Choroid plexus epithelial cell (primary cell): Measurements from ENCODE around the gene SLIT1.

Experiments used
- DNase-seq: peaks from one replicate; pipeline ENCODE4 v3.0.0-alpha.2; 2010; ENCODE audit warnings: low read depth
- H3K4me3 ChIP-seq: 2 replicates; pipeline ENCODE4 v1.5.1; 2011; ENCODE audit warnings: low read depth, mild to moderate bottlenecking, control low read depth, low read length, moderate library complexity
- TF ChIP-seq, protein P1 (sequence below): conservative IDR thresholded peaks from 2 replicates; pipeline ENCODE4 v1.5.1; 2011; ENCODE audit warnings: low read depth, mild to moderate bottlenecking, control low read depth, inconsistent platforms, low read length, moderate library complexity

The SLIT1 gene

GRCh38 chr10:97204826-97205679 is 19.3 kb upstream of the SLIT1 start:
- TF ChIP-seq, protein P1, sequence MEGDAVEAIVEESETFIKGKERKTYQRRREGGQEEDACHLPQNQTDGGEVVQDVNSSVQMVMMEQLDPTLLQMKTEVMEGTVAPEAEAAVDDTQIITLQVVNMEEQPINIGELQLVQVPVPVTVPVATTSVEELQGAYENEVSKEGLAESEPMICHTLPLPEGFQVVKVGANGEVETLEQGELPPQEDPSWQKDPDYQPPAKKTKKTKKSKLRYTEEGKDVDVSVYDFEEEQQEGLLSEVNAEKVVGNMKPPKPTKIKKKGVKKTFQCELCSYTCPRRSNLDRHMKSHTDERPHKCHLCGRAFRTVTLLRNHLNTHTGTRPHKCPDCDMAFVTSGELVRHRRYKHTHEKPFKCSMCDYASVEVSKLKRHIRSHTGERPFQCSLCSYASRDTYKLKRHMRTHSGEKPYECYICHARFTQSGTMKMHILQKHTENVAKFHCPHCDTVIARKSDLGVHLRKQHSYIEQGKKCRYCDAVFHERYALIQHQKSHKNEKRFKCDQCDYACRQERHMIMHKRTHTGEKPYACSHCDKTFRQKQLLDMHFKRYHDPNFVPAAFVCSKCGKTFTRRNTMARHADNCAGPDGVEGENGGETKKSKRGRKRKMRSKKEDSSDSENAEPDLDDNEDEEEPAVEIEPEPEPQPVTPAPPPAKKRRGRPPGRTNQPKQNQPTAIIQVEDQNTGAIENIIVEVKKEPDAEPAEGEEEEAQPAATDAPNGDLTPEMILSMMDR: no peak
- no peak for DNase-seq
- H3K4me3 ChIP-seq: no peak overlapping the region

GRCh38 chr10:97203220-97203619 is 17.5 kb upstream of the SLIT1 start:
- DNase-seq: no peak
- TF ChIP-seq, protein P1: no peak
- no peak overlapping the region for H3K4me3 ChIP-seq

DNA sequence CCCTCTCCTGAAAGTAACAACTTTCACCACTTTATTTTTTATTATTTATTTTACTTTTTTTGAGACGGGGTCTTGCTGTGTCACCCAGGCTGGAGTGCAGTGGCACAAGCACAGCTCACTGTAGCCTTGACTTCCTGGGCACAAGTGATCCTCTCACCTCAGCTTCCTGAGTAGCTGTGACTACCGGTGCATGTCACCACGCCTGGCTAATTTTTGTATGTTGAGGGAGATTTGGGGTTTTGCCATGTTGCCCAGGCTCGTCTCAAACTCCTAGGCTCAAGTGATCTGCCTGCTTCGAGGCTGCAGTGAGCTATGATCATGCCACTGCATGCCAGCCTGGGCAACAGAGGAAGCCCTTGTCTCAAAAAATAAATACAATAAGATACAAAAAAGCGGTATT is 14.9 kb upstream of the SLIT1 start:
- no peak for DNase-seq
- no peak overlapping the region for H3K4me3 ChIP-seq
- TF ChIP-seq, protein P1: no peak

- TF ChIP-seq, protein P1: no peak
- no peak overlapping the region for H3K4me3 ChIP-seq
- DNase-seq: no peak
Observed at GRCh38 chr10:97199152-97199551, 13.4 kb upstream of the SLIT1 start.

DNA sequence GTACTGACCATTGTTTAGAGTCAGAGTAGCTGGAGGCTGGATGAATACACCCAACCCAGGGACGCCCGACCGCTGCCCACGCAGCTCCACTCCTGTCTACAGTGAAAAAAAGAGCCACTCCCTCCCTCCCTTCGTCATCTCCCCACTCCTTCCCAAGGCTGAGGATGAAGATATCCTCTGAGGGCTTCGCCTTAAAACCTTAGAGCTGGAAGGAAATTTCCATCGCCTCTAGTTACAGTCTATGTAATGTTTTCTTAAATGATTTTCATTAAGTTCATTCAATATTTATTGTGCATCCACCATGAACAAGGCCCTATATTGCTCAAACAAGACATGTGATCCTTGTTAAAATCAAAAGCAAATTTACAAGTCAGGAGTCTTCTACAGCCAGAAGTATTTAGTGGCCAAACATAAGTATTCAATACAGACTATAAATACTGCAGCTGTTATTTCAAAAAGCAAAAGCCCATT is 11.3 kb upstream of the SLIT1 start:
- TF ChIP-seq, protein P1: no peak
- no peak overlapping the region for H3K4me3 ChIP-seq
- DNase-seq: no peak

DNA sequence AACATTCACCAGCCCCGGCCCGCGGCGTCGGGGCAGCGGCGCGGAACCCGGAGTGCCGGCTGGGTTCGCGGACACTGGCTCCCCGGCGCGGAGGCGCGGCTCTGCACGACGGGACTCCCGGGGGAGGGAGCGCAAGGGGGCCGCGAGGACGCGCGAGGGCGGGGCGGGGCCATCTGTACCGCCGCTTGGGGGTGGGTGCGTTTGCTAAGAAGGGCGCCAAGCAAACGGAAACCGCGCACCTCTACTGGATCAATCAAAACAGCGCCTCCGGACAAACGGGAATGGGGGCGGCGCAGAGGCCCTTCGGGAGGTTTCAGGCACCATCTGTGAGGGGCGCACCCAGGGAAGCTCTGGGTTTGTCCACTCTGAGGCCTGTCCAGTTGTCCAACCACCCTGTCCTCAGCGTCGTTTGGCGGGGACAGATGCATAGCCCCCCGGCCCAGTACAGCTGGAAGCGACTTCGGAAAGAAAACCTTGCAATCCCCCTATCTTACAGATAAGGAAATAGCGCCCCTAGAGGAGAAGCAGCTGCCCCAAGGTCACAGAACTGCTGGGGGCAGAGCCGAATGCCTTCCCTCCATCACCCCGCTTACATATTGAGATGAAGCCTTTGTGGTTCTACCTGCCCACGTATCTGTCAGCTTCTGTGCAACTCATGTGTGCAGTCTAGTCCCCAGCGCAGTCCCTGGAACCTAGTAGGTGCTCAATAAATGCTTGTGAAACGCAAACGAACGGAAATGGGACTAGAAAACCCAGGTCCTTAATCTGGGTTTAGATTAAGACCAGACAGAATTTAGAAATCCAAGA is 10.7 kb upstream of the SLIT1 start:
- DNase-seq: peak; percentile 61
- peak overlapping the region; percentile 52 for H3K4me3 ChIP-seq
- TF ChIP-seq, protein P1: peak; percentile 78
